Measurements from ENCODE around the gene PRRG2. TPM values are rescaled to one million over a fixed set of nuclear protein-coding genes. Genes with fewer than 3 reads are reported as not detected.

Gene PRRG2
- total RNA-seq, 2 experiments from 2014 or later: 1.5 to 1.9 TPM

GRCh38 chr19:49558591-49558990 is 22.5 kb upstream of the PRRG2 start:
- POLR2A ChIA-PET: interaction anchor here (0.6 to 1.6 kb wide), 4 partner anchors 10 to 310 kb away, joined by 3 to 6 read pairs (median 4); partner anchors contain the start of genes NOSIP and RPS11
- DNase-seq: peak; percentile 49
- H3K4me1 Mint-ChIP-seq (ENCODE audit: low read depth): peaks cover 89% of the 10 kb centered on the region
- H3K4me3 Mint-ChIP-seq: peak overlapping the region; percentile 83
- H3K36me3 Mint-ChIP-seq (ENCODE audit: low read depth): peaks cover 70% of the 10 kb centered on the region
- no peaks in the 10 kb centered on the region for H3K9me3 Mint-ChIP-seq (ENCODE audit: insufficient read depth)
- CTCF ChIA-PET: interaction anchor here (0.6 to 7.0 kb wide), 6 partner anchors 10 to 257 kb away, joined by 3 to 100 read pairs (median 4); no protein-coding TSS in a partner anchor
- peak; percentile 23 for ATAC-seq
- no peaks in the 10 kb centered on the region for H3K27me3 Mint-ChIP-seq (ENCODE audit: low read depth)
- H3K27ac Mint-ChIP-seq: peak overlapping the region; percentile 89

GRCh38 chr19:49559443-49559842 is 21.7 kb upstream of the PRRG2 start:
- DNase-seq (no peak), ATAC-seq (no peak)
- H3K27me3 Mint-ChIP-seq (ENCODE audit: low read depth): no peaks in the 10 kb centered on the region
- no peaks in the 10 kb centered on the region for H3K9me3 Mint-ChIP-seq (ENCODE audit: insufficient read depth)
- ChIA-PET POLR2A (interaction anchor here (1.3 to 1.6 kb wide), 4 partner anchors 11 to 72 kb away, joined by 3 to 4 read pairs (median 4); partner anchors contain the start of genes RPL13A and RPS11), CTCF (interaction anchor here (0.6 to 7.0 kb wide), 5 partner anchors 7 to 258 kb away, joined by 3 to 100 read pairs (median 8); no protein-coding TSS in a partner anchor)
- peaks cover 68% of the 10 kb centered on the region for H3K36me3 Mint-ChIP-seq (ENCODE audit: low read depth)
- H3K27ac Mint-ChIP-seq: peak overlapping the region; percentile 89
- H3K4me3 Mint-ChIP-seq: peak overlapping the region; percentile 83
- H3K4me1 Mint-ChIP-seq (ENCODE audit: low read depth): peaks cover 87% of the 10 kb centered on the region

- CTCF ChIA-PET: interaction anchor here (1.2 to 7.0 kb wide), 7 partner anchors 8 to 119 kb away, joined by 3 to 100 read pairs (median 8); no protein-coding TSS in a partner anchor
- H3K36me3 Mint-ChIP-seq (ENCODE audit: low read depth): peaks cover 68% of the 10 kb centered on the region
- H3K4me1 Mint-ChIP-seq (ENCODE audit: low read depth): peaks cover 87% of the 10 kb centered on the region
- peak; percentile 19 for ATAC-seq
- peak overlapping the region; percentile 83 for H3K4me3 Mint-ChIP-seq
- POLR2A ChIA-PET: interaction anchor here (1.3 to 1.4 kb wide), 3 partner anchors 10 to 72 kb away, joined by 3 to 4 read pairs (median 3); partner anchors contain the start of gene RPL13A
- no peaks in the 10 kb centered on the region for H3K9me3 Mint-ChIP-seq (ENCODE audit: insufficient read depth)
- peak; percentile 48 for DNase-seq
- H3K27me3 Mint-ChIP-seq (ENCODE audit: low read depth): no peaks in the 10 kb centered on the region
- H3K27ac Mint-ChIP-seq: peak overlapping the region; percentile 89
These were observed 21.2 kb upstream of the PRRG2 start for GRCh38 chr19:49559928-49560327.

- H3K27me3 Mint-ChIP-seq (ENCODE audit: low read depth): no peaks in the 10 kb centered on the region
- H3K4me1 Mint-ChIP-seq (ENCODE audit: low read depth): peaks cover 86% of the 10 kb centered on the region
- peak; percentile 20 for ATAC-seq
- CTCF ChIA-PET: interaction anchor here (1.1 to 7.0 kb wide), 10 partner anchors 8 to 112 kb away, joined by 3 to 100 read pairs (median 8); no protein-coding TSS in a partner anchor
- peak overlapping the region; percentile 89 for H3K27ac Mint-ChIP-seq
- peak; percentile 51 for DNase-seq
- peaks cover 68% of the 10 kb centered on the region for H3K36me3 Mint-ChIP-seq (ENCODE audit: low read depth)
- H3K9me3 Mint-ChIP-seq (ENCODE audit: insufficient read depth): no peaks in the 10 kb centered on the region
- peak overlapping the region; percentile 83 for H3K4me3 Mint-ChIP-seq
- POLR2A ChIA-PET: interaction anchor here (1.3 to 1.4 kb wide), 3 partner anchors 10 to 73 kb away, joined by 3 to 4 read pairs (median 3); partner anchors contain the start of gene RPL13A
These were observed 20.7 kb upstream of the PRRG2 start for GRCh38 chr19:49560358-49560900.

GRCh38 chr19:49564616-49565045 is 16.5 kb upstream of the PRRG2 start:
- POLR2A ChIA-PET: interaction anchor here (0.7 to 1.0 kb wide), 2 partner anchors 16 to 386 kb away, joined by 3 to 4 read pairs; partner anchors contain the start of gene NOSIP
- Mint-ChIP-seq H3K27me3 (ENCODE audit: low read depth) (no peaks in the 10 kb centered on the region), H3K9me3 (ENCODE audit: insufficient read depth) (no peaks in the 10 kb centered on the region), H3K27ac (peak overlapping the region; percentile 69), H3K36me3 (ENCODE audit: low read depth) (peaks cover 46% of the 10 kb centered on the region), H3K4me1 (ENCODE audit: low read depth) (peaks cover 84% of the 10 kb centered on the region), H3K4me3 (no peak overlapping the region)
- no peak for ATAC-seq
- CTCF ChIA-PET: interaction anchor here (3.6 kb wide), 1 partner anchor 18 kb away, joined by 22 read pairs; no protein-coding TSS in a partner anchor
- no peak for DNase-seq

GRCh38 chr19:49565261-49565660 is 15.9 kb upstream of the PRRG2 start:
- DNase-seq (no peak), ATAC-seq (no peak)
- ChIA-PET POLR2A (interaction anchor here (0.7 kb wide), 1 partner anchor 386 kb away, joined by 4 read pairs; no protein-coding TSS in a partner anchor), CTCF (interaction anchor here (1.0 to 3.6 kb wide), 3 partner anchors 8 to 116 kb away, joined by 3 to 22 read pairs (median 5); no protein-coding TSS in a partner anchor)
- no peak overlapping the region for H3K4me3 Mint-ChIP-seq
- H3K36me3 Mint-ChIP-seq (ENCODE audit: low read depth): peaks cover 43% of the 10 kb centered on the region
- H3K27me3 Mint-ChIP-seq (ENCODE audit: low read depth): no peaks in the 10 kb centered on the region
- peaks cover 84% of the 10 kb centered on the region for H3K4me1 Mint-ChIP-seq (ENCODE audit: low read depth)
- no peaks in the 10 kb centered on the region for H3K9me3 Mint-ChIP-seq (ENCODE audit: insufficient read depth)
- H3K27ac Mint-ChIP-seq: peak overlapping the region; percentile 69

GRCh38 chr19:49566302-49566701 is 14.8 kb upstream of the PRRG2 start:
- POLR2A ChIA-PET: no interaction called here
- Mint-ChIP-seq H3K4me1 (ENCODE audit: low read depth) (peaks cover 82% of the 10 kb centered on the region), H3K9me3 (ENCODE audit: insufficient read depth) (no peaks in the 10 kb centered on the region), H3K27me3 (ENCODE audit: low read depth) (no peaks in the 10 kb centered on the region), H3K36me3 (ENCODE audit: low read depth) (peaks cover 34% of the 10 kb centered on the region), H3K4me3 (no peak overlapping the region), H3K27ac (peak overlapping the region; percentile 71)
- no peak for ATAC-seq
- no peak for DNase-seq
- CTCF ChIA-PET: interaction anchor here (1.0 to 3.6 kb wide), 8 partner anchors 9 to 115 kb away, joined by 3 to 22 read pairs (median 4); partner anchors contain the start of gene NOSIP

- ChIA-PET CTCF (interaction anchor here (0.8 to 8.8 kb wide), 6 partner anchors 8 to 110 kb away, joined by 3 to 213 read pairs (median 40); partner anchors contain the start of genes FLT3LG and PRMT1), POLR2A (no interaction called here)
- peak; percentile 85 for ATAC-seq
- Mint-ChIP-seq H3K4me3 (peak overlapping the region; percentile 50), H3K27me3 (ENCODE audit: low read depth) (no peaks in the 10 kb centered on the region), H3K4me1 (ENCODE audit: low read depth) (peaks cover 71% of the 10 kb centered on the region), H3K9me3 (ENCODE audit: insufficient read depth) (no peaks in the 10 kb centered on the region), H3K27ac (peak overlapping the region; percentile 93), H3K36me3 (ENCODE audit: low read depth) (peaks cover 31% of the 10 kb centered on the region)
- peak; percentile 87 for DNase-seq
These were observed 13.2 kb upstream of the PRRG2 start for GRCh38 chr19:49567861-49568441.

- no peaks in the 10 kb centered on the region for H3K27me3 Mint-ChIP-seq (ENCODE audit: low read depth)
- H3K36me3 Mint-ChIP-seq (ENCODE audit: low read depth): peaks cover 31% of the 10 kb centered on the region
- ATAC-seq (peak; percentile 16), DNase-seq (peak; percentile 88)
- peaks cover 65% of the 10 kb centered on the region for H3K4me1 Mint-ChIP-seq (ENCODE audit: low read depth)
- peak overlapping the region; percentile 66 for H3K27ac Mint-ChIP-seq
- no peaks in the 10 kb centered on the region for H3K9me3 Mint-ChIP-seq (ENCODE audit: insufficient read depth)
- peak overlapping the region; percentile 7 for H3K4me3 Mint-ChIP-seq
- ChIA-PET CTCF (interaction anchor here (0.8 to 8.8 kb wide), 26 partner anchors 9 to 345 kb away, joined by 3 to 213 read pairs (median 6); partner anchors contain the start of genes AKT1S1, FLT3LG, NOSIP and PRMT1), POLR2A (interaction anchor here (0.9 to 2.2 kb wide), 7 partner anchors 10 to 97 kb away, joined by 3 to 8 read pairs (median 5); partner anchors contain the start of genes FLT3LG and NOSIP)
These were observed 10.8 kb upstream of the PRRG2 start for GRCh38 chr19:49570138-49570856.

- CTCF ChIA-PET: interaction anchor here (0.8 to 8.8 kb wide), 21 partner anchors 9 to 345 kb away, joined by 3 to 213 read pairs (median 7); partner anchors contain the start of genes AKT1S1, FLT3LG, NOSIP and PRMT1
- no peaks in the 10 kb centered on the region for H3K27me3 Mint-ChIP-seq (ENCODE audit: low read depth)
- H3K9me3 Mint-ChIP-seq (ENCODE audit: insufficient read depth): no peaks in the 10 kb centered on the region
- H3K27ac Mint-ChIP-seq: no peak overlapping the region
- H3K36me3 Mint-ChIP-seq (ENCODE audit: low read depth): peaks cover 32% of the 10 kb centered on the region
- no peak for ATAC-seq
- peaks cover 59% of the 10 kb centered on the region for H3K4me1 Mint-ChIP-seq (ENCODE audit: low read depth)
- POLR2A ChIA-PET: interaction anchor here (1.2 to 1.5 kb wide), 3 partner anchors 18 to 68 kb away, joined by 3 to 8 read pairs (median 6); no protein-coding TSS in a partner anchor
- DNase-seq: peak; percentile 65
- no peak overlapping the region for H3K4me3 Mint-ChIP-seq
These were observed 10.0 kb upstream of the PRRG2 start for GRCh38 chr19:49570997-49571676.
